ENCODE data around the gene ACKR2. TPM values are rescaled to one million over a fixed set of nuclear protein-coding genes. Genes with fewer than 3 reads are reported as not detected.

The ACKR2 gene
- polyA plus RNA-seq, 1 donor from 2014 or later, result not detected

GRCh38 chr3:42801048-42801620 is 8.1 kb upstream of the ACKR2 start:
- Histone ChIP-seq H2AFZ (ENCODE audit: low read depth, low read length) (no peak overlapping the region), H3K9me3 (ENCODE audit: low read length) (no peaks in the 10 kb centered on the region), H3F3A (ENCODE audit: insufficient read depth, low read length, poor library complexity, severe bottlenecking) (peaks cover 4% of the 10 kb centered on the region), H3K9ac (ENCODE audit: low read length) (no peak overlapping the region), H3K4me3 (ENCODE audit: low read length) (peak overlapping the region; percentile 83), H4K20me1 (ENCODE audit: insufficient read depth) (no peaks in the 10 kb centered on the region), H3K27ac (ENCODE audit: low read length) (no peak overlapping the region), H3K27me3 (ENCODE audit: insufficient read depth, low read depth, low read length) (no peaks in the 10 kb centered on the region), H3K4me2 (ENCODE audit: low read length) (no peak overlapping the region), H3K36me3 (ENCODE audit: insufficient read depth, low read length) (no peaks in the 10 kb centered on the region), H3K79me2 (replicated peaks; ENCODE audit: insufficient read depth, low read length) (peaks cover 42% of the 10 kb centered on the region), H3K9me2 (ENCODE audit: insufficient read depth, low read length) (no peaks in the 10 kb centered on the region)
- TF ChIP-seq MXI1 (conservative IDR thresholded peaks at IDR 0.05; ENCODE audit: poor library complexity, severe bottlenecking) (no peak), SMC3 (conservative IDR thresholded peaks at IDR 0.05; ENCODE audit: poor library complexity) (no peak), TAF1 (IDR thresholded peaks at IDR 0.05; ENCODE audit: low read depth) (no peak), RAD21 (conservative IDR thresholded peaks at IDR 0.05) (no peak)

GRCh38 chr3:42801784-42802183 is 7.5 kb upstream of the ACKR2 start:
- Histone ChIP-seq H3K4me2 (ENCODE audit: low read length) (peak overlapping the region; percentile 100), H3F3A (ENCODE audit: insufficient read depth, low read length, poor library complexity, severe bottlenecking) (peaks cover 4% of the 10 kb centered on the region), H3K27ac (ENCODE audit: low read length) (peak overlapping the region; percentile 94), H3K9me2 (ENCODE audit: insufficient read depth, low read length) (no peaks in the 10 kb centered on the region), H2AFZ (ENCODE audit: low read depth, low read length) (no peak overlapping the region), H3K27me3 (ENCODE audit: insufficient read depth, low read depth, low read length) (no peaks in the 10 kb centered on the region), H3K9ac (ENCODE audit: low read length) (no peak overlapping the region), H3K9me3 (ENCODE audit: low read length) (no peaks in the 10 kb centered on the region), H3K4me3 (ENCODE audit: low read length) (peak overlapping the region; percentile 83), H3K79me2 (replicated peaks; ENCODE audit: insufficient read depth, low read length) (peaks cover 39% of the 10 kb centered on the region), H4K20me1 (ENCODE audit: insufficient read depth) (no peaks in the 10 kb centered on the region), H3K36me3 (ENCODE audit: insufficient read depth, low read length) (no peaks in the 10 kb centered on the region)
- TF ChIP-seq, protein P1, sequence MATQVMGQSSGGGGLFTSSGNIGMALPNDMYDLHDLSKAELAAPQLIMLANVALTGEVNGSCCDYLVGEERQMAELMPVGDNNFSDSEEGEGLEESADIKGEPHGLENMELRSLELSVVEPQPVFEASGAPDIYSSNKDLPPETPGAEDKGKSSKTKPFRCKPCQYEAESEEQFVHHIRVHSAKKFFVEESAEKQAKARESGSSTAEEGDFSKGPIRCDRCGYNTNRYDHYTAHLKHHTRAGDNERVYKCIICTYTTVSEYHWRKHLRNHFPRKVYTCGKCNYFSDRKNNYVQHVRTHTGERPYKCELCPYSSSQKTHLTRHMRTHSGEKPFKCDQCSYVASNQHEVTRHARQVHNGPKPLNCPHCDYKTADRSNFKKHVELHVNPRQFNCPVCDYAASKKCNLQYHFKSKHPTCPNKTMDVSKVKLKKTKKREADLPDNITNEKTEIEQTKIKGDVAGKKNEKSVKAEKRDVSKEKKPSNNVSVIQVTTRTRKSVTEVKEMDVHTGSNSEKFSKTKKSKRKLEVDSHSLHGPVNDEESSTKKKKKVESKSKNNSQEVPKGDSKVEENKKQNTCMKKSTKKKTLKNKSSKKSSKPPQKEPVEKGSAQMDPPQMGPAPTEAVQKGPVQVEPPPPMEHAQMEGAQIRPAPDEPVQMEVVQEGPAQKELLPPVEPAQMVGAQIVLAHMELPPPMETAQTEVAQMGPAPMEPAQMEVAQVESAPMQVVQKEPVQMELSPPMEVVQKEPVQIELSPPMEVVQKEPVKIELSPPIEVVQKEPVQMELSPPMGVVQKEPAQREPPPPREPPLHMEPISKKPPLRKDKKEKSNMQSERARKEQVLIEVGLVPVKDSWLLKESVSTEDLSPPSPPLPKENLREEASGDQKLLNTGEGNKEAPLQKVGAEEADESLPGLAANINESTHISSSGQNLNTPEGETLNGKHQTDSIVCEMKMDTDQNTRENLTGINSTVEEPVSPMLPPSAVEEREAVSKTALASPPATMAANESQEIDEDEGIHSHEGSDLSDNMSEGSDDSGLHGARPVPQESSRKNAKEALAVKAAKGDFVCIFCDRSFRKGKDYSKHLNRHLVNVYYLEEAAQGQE (IDR thresholded peaks at IDR 0.05; ENCODE audit: borderline replicate concordance), result no peak
- TF ChIP-seq RAD21 (conservative IDR thresholded peaks at IDR 0.05) (no peak), SMC3 (conservative IDR thresholded peaks at IDR 0.05; ENCODE audit: poor library complexity) (no peak), CTCF (IDR thresholded peaks at IDR 0.05; ENCODE audit: poor library complexity, severe bottlenecking) (no peak), EZH2 (IDR thresholded peaks at IDR 0.05; ENCODE audit: borderline replicate concordance, insufficient read depth, low read length, poor library complexity, severe bottlenecking) (no peak), POLR2AphosphoS5 (IDR thresholded peaks at IDR 0.05) (no peak), MXI1 (conservative IDR thresholded peaks at IDR 0.05; ENCODE audit: poor library complexity, severe bottlenecking) (no peak), EP300 (conservative IDR thresholded peaks at IDR 0.05; ENCODE audit: poor library complexity, severe bottlenecking) (no peak)

Measured in neural cell (in vitro differentiated cells).